Measurements from ENCODE around the gene PCSK5. TPM values are rescaled to one million over a fixed set of nuclear protein-coding genes. Genes with fewer than 3 reads are reported as not detected.

PCSK5 gene
- total RNA-seq, 5 donors from 2014 or later (not counting 1 experiment from before 2014, with no cell fraction given), result 9.1 to 24.1 (median 12.7) TPM

GRCh38 chr9:76292658-76293057 lies 402.2 kb downstream of the PCSK5 start:
- Mint-ChIP-seq H3K27ac (no peak overlapping the region), H3K27me3 (no peaks in the 10 kb centered on the region), H3K9me3 (no peaks in the 10 kb centered on the region), H3K4me1 (peaks cover 2 to 8% (median 5%) of the 10 kb centered on the region in 3 donors), H3K36me3 (no peaks in the 10 kb centered on the region), H3K4me3 (no peak overlapping the region)
- H3K27me3 ChIP-seq (replicated peaks in 1 of 2; ENCODE audit: control insufficient read depth in 2 of 2, extremely low read depth in 1 of 2, insufficient read depth in 2 of 2, low read length in 1 of 2), result peaks cover 0 to 3% of the 10 kb centered on the region in 2 experiments
- H3K4me1 ChIP-seq (ENCODE audit: control insufficient read depth in 1 of 2, extremely low read depth in 1 of 2, insufficient read depth in 2 of 2, low read length in 2 of 2), result no peaks in the 10 kb centered on the region
- ATAC-seq (replicated peaks in 1 of 4) (no peak), DNase-seq (no peak)
- WGBS (ENCODE audit: insufficient coverage), result no CpG with 5 or more reads among the region's 5 CpGs
- no peaks in the 10 kb centered on the region for H3K9me3 ChIP-seq
- no peak overlapping the region for H3K27ac ChIP-seq (ENCODE audit: low read length)
- no peak overlapping the region for H3K4me3 ChIP-seq (ENCODE audit: control insufficient read depth in 1 of 2, extremely low read depth in 1 of 2, low read length in 1 of 2)
- ChIA-PET CTCF (interaction anchor here (0.6 to 1.0 kb wide), 2 partner anchors 9 to 10 kb away, joined by 3 read pairs; no protein-coding TSS in a partner anchor), POLR2A (no interaction called here)
- no peaks in the 10 kb centered on the region for H3K36me3 ChIP-seq (ENCODE audit: control insufficient read depth in 2 of 2, extremely low read depth in 1 of 2, insufficient read depth in 1 of 2, low read length in 1 of 2)

GRCh38 chr9:76294301-76294700 lies 403.8 kb downstream of the PCSK5 start:
- Histone ChIP-seq H3K27ac (ENCODE audit: low read length) (no peak overlapping the region), H3K27me3 (replicated peaks in 1 of 2; ENCODE audit: control insufficient read depth in 2 of 2, extremely low read depth in 1 of 2, insufficient read depth in 2 of 2, low read length in 1 of 2) (peaks cover 0 to 6% of the 10 kb centered on the region in 2 experiments), H3K4me1 (ENCODE audit: control insufficient read depth in 1 of 2, extremely low read depth in 1 of 2, insufficient read depth in 2 of 2, low read length in 2 of 2) (no peaks in the 10 kb centered on the region), H3K9me3 (no peaks in the 10 kb centered on the region), H3K4me3 (ENCODE audit: control insufficient read depth in 1 of 2, extremely low read depth in 1 of 2, low read length in 1 of 2) (no peak overlapping the region), H3K36me3 (ENCODE audit: control insufficient read depth in 2 of 2, extremely low read depth in 1 of 2, insufficient read depth in 1 of 2, low read length in 1 of 2) (no peaks in the 10 kb centered on the region)
- Mint-ChIP-seq H3K9me3 (no peaks in the 10 kb centered on the region), H3K4me1 (peaks cover 3 to 8% (median 6%) of the 10 kb centered on the region in 3 donors), H3K4me3 (no peak overlapping the region), H3K27me3 (no peaks in the 10 kb centered on the region), H3K36me3 (no peaks in the 10 kb centered on the region), H3K27ac (no peak overlapping the region)
- ATAC-seq (replicated peaks in 1 of 4), result no peak
- ChIA-PET CTCF (interaction anchor here in 1 of 2 donors (0.7 to 1.0 kb wide), 2 partner anchors 22 to 45 kb away, joined by 3 read pairs; no protein-coding TSS in a partner anchor), POLR2A (no interaction called here)
- 57% methylated on average over 1 of the region's 5 CpGs for WGBS (ENCODE audit: insufficient coverage)
- no peak for DNase-seq

DNA sequence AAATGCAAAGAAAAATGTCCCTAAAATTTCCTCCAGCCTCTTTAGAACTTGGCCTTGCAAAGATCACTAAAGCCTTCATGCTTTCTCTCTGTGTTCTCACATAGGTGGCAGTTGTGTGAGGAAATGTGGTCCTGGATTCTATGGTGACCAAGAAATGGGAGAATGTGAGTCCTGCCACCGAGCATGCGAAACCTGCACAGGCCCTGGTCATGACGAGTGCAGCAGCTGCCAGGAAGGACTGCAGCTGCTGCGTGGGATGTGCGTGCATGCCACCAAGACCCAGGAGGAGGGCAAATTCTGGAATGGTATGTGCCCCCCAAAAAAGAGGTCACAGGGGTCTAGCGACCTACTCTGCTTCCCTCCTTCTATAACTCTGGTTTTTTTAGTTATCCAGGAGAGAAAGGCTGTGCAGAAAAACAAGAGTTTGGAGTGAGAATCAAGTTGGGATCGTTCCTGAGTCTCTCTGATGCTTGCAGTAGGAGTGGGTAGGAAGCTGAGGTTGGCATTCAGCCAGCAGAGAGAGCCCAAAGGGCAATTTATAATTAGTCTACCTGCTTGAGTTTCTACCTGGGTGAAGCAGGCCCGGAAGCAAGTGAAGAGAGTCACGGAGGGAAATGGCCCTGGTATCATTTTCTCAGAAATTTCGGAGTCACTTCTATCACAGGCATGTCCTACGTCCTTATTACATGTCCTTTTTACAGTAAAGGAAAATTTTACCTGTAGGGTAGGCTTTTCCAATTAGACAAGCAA lies 406.3 kb downstream of the PCSK5 start:
- Mint-ChIP-seq H3K27ac (no peak overlapping the region), H3K4me3 (no peak overlapping the region)
- CTCF ChIA-PET, result no interaction called here

GRCh38 chr9:76297721-76298239 lies 407.3 kb downstream of the PCSK5 start:
- Histone ChIP-seq H3K9me3 (no peaks in the 10 kb centered on the region), H3K27ac (ENCODE audit: low read length) (no peak overlapping the region), H3K27me3 (replicated peaks in 1 of 2; ENCODE audit: control insufficient read depth in 2 of 2, extremely low read depth in 1 of 2, insufficient read depth in 2 of 2, low read length in 1 of 2) (peaks cover 0 to 6% of the 10 kb centered on the region in 2 experiments), H3K36me3 (ENCODE audit: control insufficient read depth in 2 of 2, extremely low read depth in 1 of 2, insufficient read depth in 1 of 2, low read length in 1 of 2) (no peaks in the 10 kb centered on the region), H3K4me1 (ENCODE audit: control insufficient read depth in 1 of 2, extremely low read depth in 1 of 2, insufficient read depth in 2 of 2, low read length in 2 of 2) (no peaks in the 10 kb centered on the region), H3K4me3 (ENCODE audit: control insufficient read depth in 1 of 2, extremely low read depth in 1 of 2, low read length in 1 of 2) (peak overlapping the region in 1 of 2 donors; percentile 44)
- DNase-seq (no peak), ATAC-seq (replicated peaks in 1 of 4) (no peak)
- CTCF ChIA-PET, result no interaction called here
- POLR2A ChIA-PET, result no interaction called here
- no peak overlapping the region for H3K4me3 Mint-ChIP-seq
- no peaks in the 10 kb centered on the region for H3K9me3 Mint-ChIP-seq
- peaks cover 3 to 6% (median 4%) of the 10 kb centered on the region in 3 donors for H3K4me1 Mint-ChIP-seq
- no peaks in the 10 kb centered on the region for H3K36me3 Mint-ChIP-seq
- no peak overlapping the region for H3K27ac Mint-ChIP-seq
- H3K27me3 Mint-ChIP-seq, result no peaks in the 10 kb centered on the region
- WGBS (ENCODE audit: insufficient coverage), result 64% methylated on average over 12 of the region's 14 CpGs

More for the DNA sequence above, 406.3 kb downstream of the PCSK5 start:
- no peaks in the 10 kb centered on the region for H3K9me3 Mint-ChIP-seq
- DNase-seq, result no peak
- Histone ChIP-seq H3K27ac (ENCODE audit: low read length) (no peak overlapping the region), H3K27me3 (replicated peaks in 1 of 2; ENCODE audit: control insufficient read depth in 2 of 2, extremely low read depth in 1 of 2, insufficient read depth in 2 of 2, low read length in 1 of 2) (peaks cover 0 to 6% of the 10 kb centered on the region in 2 experiments), H3K4me3 (ENCODE audit: control insufficient read depth in 1 of 2, extremely low read depth in 1 of 2, low read length in 1 of 2) (no peak overlapping the region), H3K9me3 (no peaks in the 10 kb centered on the region), H3K4me1 (ENCODE audit: control insufficient read depth in 1 of 2, extremely low read depth in 1 of 2, insufficient read depth in 2 of 2, low read length in 2 of 2) (no peaks in the 10 kb centered on the region), H3K36me3 (ENCODE audit: control insufficient read depth in 2 of 2, extremely low read depth in 1 of 2, insufficient read depth in 1 of 2, low read length in 1 of 2) (no peaks in the 10 kb centered on the region)
- POLR2A ChIA-PET, result no interaction called here
- H3K4me1 Mint-ChIP-seq, result peaks cover 3 to 8% (median 6%) of the 10 kb centered on the region in 3 donors
- WGBS (ENCODE audit: insufficient coverage), result 83% methylated on average over 5 of the region's 11 CpGs
- no peak for ATAC-seq (replicated peaks in 1 of 4)
- H3K27me3 Mint-ChIP-seq, result no peaks in the 10 kb centered on the region
- H3K36me3 Mint-ChIP-seq, result no peaks in the 10 kb centered on the region

GRCh38 chr9:76298521-76299144 lies 408.2 kb downstream of the PCSK5 start:
- no peaks in the 10 kb centered on the region for H3K36me3 ChIP-seq (ENCODE audit: control insufficient read depth in 2 of 2, extremely low read depth in 1 of 2, insufficient read depth in 1 of 2, low read length in 1 of 2)
- H3K36me3 Mint-ChIP-seq, result no peaks in the 10 kb centered on the region
- no peak for DNase-seq
- no peak overlapping the region for H3K27ac ChIP-seq (ENCODE audit: low read length)
- CTCF ChIA-PET, result interaction anchor here in 1 of 2 donors (0.6 kb wide), 1 partner anchor 565 kb away, joined by 9 read pairs; no protein-coding TSS in a partner anchor
- H3K4me3 Mint-ChIP-seq, result no peak overlapping the region
- H3K4me1 Mint-ChIP-seq, result peaks cover 0 to 3% (median 3%) of the 10 kb centered on the region in 3 donors
- 83% methylated on average over 1 of the region's 3 CpGs for WGBS (ENCODE audit: insufficient coverage)
- no peaks in the 10 kb centered on the region for H3K9me3 Mint-ChIP-seq
- no peak overlapping the region for H3K27ac Mint-ChIP-seq
- POLR2A ChIA-PET, result no interaction called here
- ATAC-seq (replicated peaks in 1 of 4), result no peak
- no peaks in the 10 kb centered on the region for H3K9me3 ChIP-seq
- H3K4me3 ChIP-seq (ENCODE audit: control insufficient read depth in 1 of 2, extremely low read depth in 1 of 2, low read length in 1 of 2), result no peak overlapping the region
- no peaks in the 10 kb centered on the region for H3K27me3 Mint-ChIP-seq
- no peaks in the 10 kb centered on the region for H3K4me1 ChIP-seq (ENCODE audit: control insufficient read depth in 1 of 2, extremely low read depth in 1 of 2, insufficient read depth in 2 of 2, low read length in 2 of 2)
- peaks cover 0 to 8% of the 10 kb centered on the region in 2 experiments for H3K27me3 ChIP-seq (replicated peaks in 1 of 2; ENCODE audit: control insufficient read depth in 2 of 2, extremely low read depth in 1 of 2, insufficient read depth in 2 of 2, low read length in 1 of 2)

DNA sequence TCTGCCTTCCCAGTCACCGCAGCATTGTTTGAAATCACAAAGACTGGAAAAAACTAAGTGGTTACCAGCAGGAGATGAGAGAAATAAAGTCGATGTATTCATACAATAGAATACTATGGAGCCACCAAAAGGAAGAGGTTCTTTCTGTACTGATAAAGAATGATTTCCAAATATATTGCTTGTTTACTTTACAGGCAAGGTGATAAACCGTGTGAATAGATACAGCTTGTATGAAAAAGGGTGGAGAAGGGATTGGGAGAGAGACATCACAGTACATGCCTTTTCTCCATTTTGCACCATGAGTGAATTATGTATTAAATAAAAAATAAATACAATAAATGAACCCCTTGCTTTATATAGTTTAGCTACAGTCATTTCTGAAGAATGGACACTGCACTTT lies 412.1 kb downstream of the PCSK5 start:
- Histone ChIP-seq H3K9me3 (no peaks in the 10 kb centered on the region), H3K27ac (ENCODE audit: low read length) (no peak overlapping the region), H3K4me1 (ENCODE audit: control insufficient read depth in 1 of 2, extremely low read depth in 1 of 2, insufficient read depth in 2 of 2, low read length in 2 of 2) (no peaks in the 10 kb centered on the region), H3K4me3 (ENCODE audit: control insufficient read depth in 1 of 2, extremely low read depth in 1 of 2, low read length in 1 of 2) (no peak overlapping the region), H3K27me3 (replicated peaks in 1 of 2; ENCODE audit: control insufficient read depth in 2 of 2, extremely low read depth in 1 of 2, insufficient read depth in 2 of 2, low read length in 1 of 2) (peaks cover 0 to 11% of the 10 kb centered on the region in 2 experiments), H3K36me3 (ENCODE audit: control insufficient read depth in 2 of 2, extremely low read depth in 1 of 2, insufficient read depth in 1 of 2, low read length in 1 of 2) (no peaks in the 10 kb centered on the region)
- no peak for DNase-seq
- Mint-ChIP-seq H3K4me3 (no peak overlapping the region), H3K27me3 (peaks cover 7 to 8% of the 10 kb centered on the region in 2 donors), H3K36me3 (no peaks in the 10 kb centered on the region), H3K9me3 (no peaks in the 10 kb centered on the region), H3K27ac (no peak overlapping the region), H3K4me1 (peaks cover 0 to 2% (median 2%) of the 10 kb centered on the region in 3 donors)
- ChIA-PET CTCF (interaction anchor here (0.6 to 4.2 kb wide), 17 partner anchors 9 to 1735 kb away, joined by 3 to 33 read pairs (median 4); no protein-coding TSS in a partner anchor), POLR2A (interaction anchor here (0.6 to 0.7 kb wide), 3 partner anchors 399 to 1032 kb away, joined by 3 to 8 read pairs (median 3); no protein-coding TSS in a partner anchor)
- no peak for ATAC-seq (replicated peaks in 1 of 4)
- WGBS (ENCODE audit: insufficient coverage), result no CpG with 5 or more reads among the region's 3 CpGs
